AG04450 (cell line): ENCODE results near the gene ZNF236. TPM values are rescaled to one million over a fixed set of nuclear protein-coding genes. Genes with fewer than 3 reads are reported as not detected.
"Not testable (repeated sequence)": the region's sequence is repeated elsewhere in the genome, so short reads cannot be mapped to it uniquely, and the experiment has no call there.

ENCODE experiments used
- CTCF ChIA-PET: fragments of 300-600, 350-600 bp; formaldehyde crosslinking; extraction: SDS; loops from one replicate; lab custom pipeline; 2022; ENCODE audit warnings: antibody characterized with exemption, inconsistent platforms; lab: Charles Lee
- POLR2A ChIA-PET: fragments of 350-600 bp; formaldehyde crosslinking; extraction: SDS; loops from one replicate; lab custom pipeline; 2021; ENCODE audit warnings: antibody characterized with exemption, inconsistent platforms; lab: Yijun Ruan, JAX
- DNase-seq: peaks from one replicate; pipeline ENCODE4 v3.0.0-alpha.2; 2011; ENCODE audit warnings: low read depth, low spot score
- H3K27ac ChIP-seq: one replicate; pipeline ENCODE4 v1.5.1; 2012; ENCODE audit warnings: low read depth, low read length, control low read depth
- H3K27me3 ChIP-seq: one replicate; pipeline ENCODE4 v1.6.0; 2012; ENCODE audit warnings: low read length; ENCODE audit not compliant: control insufficient read depth, insufficient read depth
- H3K4me3 ChIP-seq: 2 replicates; pipeline ENCODE4 v1.5.1; 2011; ENCODE audit warnings: mild to moderate bottlenecking, low read depth, low read length, control low read depth
- H3K9me3 ChIP-seq: 2 replicates; pipeline ENCODE4 v1.5.1; 2012; ENCODE audit warnings: low read length; ENCODE audit not compliant: control insufficient read depth, insufficient read depth
- polyA plus RNA-seq: library from polyadenylated mRNA; depleted of rRNA; stranded (reverse); fragments of >200 nt; gene quantifications from 2 replicates; pipeline ENCODE4 v1.2.3, GENCODE V29; 2011
- TF ChIP-seq, protein P1 (sequence below): IDR thresholded peaks from 2 replicates; pipeline ENCODE4 v1.5.1; 2011; ENCODE audit warnings: low read depth, low read length, control low read depth, inconsistent platforms

ZNF236 gene
- polyA plus RNA-seq, 1 experiment, result 5.3 TPM

GRCh38 chr18:76958692-76959341 lies 136.5 kb downstream of the ZNF236 start:
- no peaks in the 10 kb centered on the region; the same call in 1 of the 2 replicates for H3K9me3 ChIP-seq
- H3K4me3 ChIP-seq, result no peak overlapping the region
- ChIA-PET CTCF (interaction anchor here (1.1 kb wide), 1 partner anchor 24 kb away, joined by 4 read pairs; no protein-coding TSS in a partner anchor), POLR2A (interaction anchor here (0.5 kb wide), 1 partner anchor 183 kb away, joined by 4 read pairs; no protein-coding TSS in a partner anchor)
- H3K27me3 ChIP-seq, result no peaks in the 10 kb centered on the region
- H3K27ac ChIP-seq, result no peak overlapping the region
- TF ChIP-seq, protein P1, sequence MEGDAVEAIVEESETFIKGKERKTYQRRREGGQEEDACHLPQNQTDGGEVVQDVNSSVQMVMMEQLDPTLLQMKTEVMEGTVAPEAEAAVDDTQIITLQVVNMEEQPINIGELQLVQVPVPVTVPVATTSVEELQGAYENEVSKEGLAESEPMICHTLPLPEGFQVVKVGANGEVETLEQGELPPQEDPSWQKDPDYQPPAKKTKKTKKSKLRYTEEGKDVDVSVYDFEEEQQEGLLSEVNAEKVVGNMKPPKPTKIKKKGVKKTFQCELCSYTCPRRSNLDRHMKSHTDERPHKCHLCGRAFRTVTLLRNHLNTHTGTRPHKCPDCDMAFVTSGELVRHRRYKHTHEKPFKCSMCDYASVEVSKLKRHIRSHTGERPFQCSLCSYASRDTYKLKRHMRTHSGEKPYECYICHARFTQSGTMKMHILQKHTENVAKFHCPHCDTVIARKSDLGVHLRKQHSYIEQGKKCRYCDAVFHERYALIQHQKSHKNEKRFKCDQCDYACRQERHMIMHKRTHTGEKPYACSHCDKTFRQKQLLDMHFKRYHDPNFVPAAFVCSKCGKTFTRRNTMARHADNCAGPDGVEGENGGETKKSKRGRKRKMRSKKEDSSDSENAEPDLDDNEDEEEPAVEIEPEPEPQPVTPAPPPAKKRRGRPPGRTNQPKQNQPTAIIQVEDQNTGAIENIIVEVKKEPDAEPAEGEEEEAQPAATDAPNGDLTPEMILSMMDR, result no peak
- no peak for DNase-seq

DNA sequence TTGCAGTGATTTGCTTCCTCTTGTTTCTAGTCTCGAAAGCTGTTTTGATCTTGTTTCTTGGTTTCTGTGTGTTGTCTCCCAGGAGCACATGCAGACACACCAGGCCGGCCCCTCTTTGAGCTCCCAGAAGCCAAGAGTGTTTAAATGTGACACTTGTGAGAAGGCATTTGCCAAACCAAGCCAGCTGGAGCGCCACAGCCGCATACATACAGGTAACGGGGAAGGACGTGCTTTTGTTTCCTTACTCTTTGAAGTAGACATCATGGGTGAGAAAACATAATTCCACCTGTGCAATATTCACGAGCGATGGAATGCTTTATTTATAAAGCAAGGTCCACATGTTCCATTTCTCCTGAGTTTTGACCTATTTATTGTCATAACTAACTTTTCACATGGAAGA lies 137.2 kb downstream of the ZNF236 start:
- DNase-seq, result no peak
- no peak overlapping the region for H3K4me3 ChIP-seq
- H3K27me3 ChIP-seq, result no peaks in the 10 kb centered on the region
- no peaks in the 10 kb centered on the region; the same call in 1 of the 2 replicates for H3K9me3 ChIP-seq
- POLR2A ChIA-PET, result no interaction called here
- no peak overlapping the region for H3K27ac ChIP-seq
- TF ChIP-seq, protein P1, result no peak
- CTCF ChIA-PET, result interaction anchor here (1.1 to 1.3 kb wide), 2 partner anchors 22 to 24 kb away, joined by 3 to 4 read pairs; no protein-coding TSS in a partner anchor

DNA sequence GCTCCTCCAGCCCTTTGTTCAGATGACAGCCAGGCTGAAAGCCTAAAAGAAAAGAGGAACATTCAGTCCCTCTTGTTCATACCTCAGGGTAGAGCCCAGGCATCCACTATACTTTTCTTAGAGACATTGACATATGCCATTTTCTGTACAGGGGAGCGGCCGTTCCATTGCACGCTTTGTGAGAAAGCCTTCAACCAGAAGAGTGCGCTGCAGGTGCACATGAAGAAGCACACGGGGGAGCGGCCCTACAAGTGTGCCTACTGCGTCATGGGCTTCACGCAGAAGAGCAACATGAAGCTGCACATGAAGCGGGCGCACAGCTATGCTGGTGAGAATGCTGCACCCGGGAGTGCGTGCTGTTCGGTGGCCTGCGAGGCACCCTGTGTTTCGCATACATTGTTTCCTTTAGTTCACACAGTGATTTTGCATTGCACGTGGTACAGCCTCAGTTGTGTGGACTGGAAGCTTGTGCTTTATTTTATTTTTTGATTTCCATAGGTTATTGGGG lies 138.2 kb downstream of the ZNF236 start:
- Histone ChIP-seq H3K9me3 (no peaks in the 10 kb centered on the region; the same call in 1 of the 2 replicates), H3K27me3 (no peaks in the 10 kb centered on the region), H3K4me3 (no peak overlapping the region), H3K27ac (no peak overlapping the region)
- TF ChIP-seq, protein P1, result no peak
- ChIA-PET POLR2A (no interaction called here), CTCF (interaction anchor here (1.3 kb wide), 1 partner anchor 23 kb away, joined by 3 read pairs; no protein-coding TSS in a partner anchor)
- DNase-seq, result no peak

GRCh38 chr18:76962851-76963250 lies 140.5 kb downstream of the ZNF236 start:
- H3K9me3 ChIP-seq, result no peaks in the 10 kb centered on the region; the same call in 1 of the 2 replicates
- H3K27me3 ChIP-seq, result no peaks in the 10 kb centered on the region
- no peak for DNase-seq
- TF ChIP-seq, protein P1, result no peak
- H3K4me3 ChIP-seq, result no peak overlapping the region
- no peak overlapping the region for H3K27ac ChIP-seq
- CTCF ChIA-PET, result interaction anchor here (0.6 to 3.0 kb wide), 3 partner anchors 20 to 113 kb away, joined by 3 to 19 read pairs (median 8); no protein-coding TSS in a partner anchor
- POLR2A ChIA-PET, result no interaction called here

DNA sequence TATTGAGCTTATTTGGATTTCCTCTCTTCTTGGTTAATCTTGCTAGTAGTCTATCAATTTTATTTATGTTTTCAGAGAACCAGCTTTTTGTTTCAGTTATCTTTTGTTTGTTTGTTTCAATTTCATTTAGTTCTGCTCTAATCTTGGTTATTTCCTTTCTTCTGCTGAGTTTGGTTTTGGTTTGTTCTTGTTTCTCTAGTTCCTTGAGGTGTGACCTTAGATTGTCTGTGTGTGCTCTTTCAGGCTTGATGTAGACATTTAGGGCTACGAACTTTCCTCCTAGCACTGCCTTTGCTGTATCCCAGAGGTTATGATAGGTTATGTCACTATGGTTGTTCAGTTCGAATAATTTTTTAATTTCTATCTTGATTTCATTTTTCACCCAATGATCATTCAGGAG lies 141.6 kb downstream of the ZNF236 start:
- POLR2A ChIA-PET, result no interaction called here
- CTCF ChIA-PET, result interaction anchor here (1.5 to 3.0 kb wide), 2 partner anchors 19 to 161 kb away, joined by 3 to 19 read pairs; no protein-coding TSS in a partner anchor
- no peaks in the 10 kb centered on the region for H3K27me3 ChIP-seq
- no peak overlapping the region for H3K4me3 ChIP-seq
- H3K27ac ChIP-seq, result no peak overlapping the region
- no peaks in the 10 kb centered on the region; the same call in 1 of the 2 replicates for H3K9me3 ChIP-seq
- TF ChIP-seq, protein P1, result no peak
- DNase-seq, result no peak

DNA sequence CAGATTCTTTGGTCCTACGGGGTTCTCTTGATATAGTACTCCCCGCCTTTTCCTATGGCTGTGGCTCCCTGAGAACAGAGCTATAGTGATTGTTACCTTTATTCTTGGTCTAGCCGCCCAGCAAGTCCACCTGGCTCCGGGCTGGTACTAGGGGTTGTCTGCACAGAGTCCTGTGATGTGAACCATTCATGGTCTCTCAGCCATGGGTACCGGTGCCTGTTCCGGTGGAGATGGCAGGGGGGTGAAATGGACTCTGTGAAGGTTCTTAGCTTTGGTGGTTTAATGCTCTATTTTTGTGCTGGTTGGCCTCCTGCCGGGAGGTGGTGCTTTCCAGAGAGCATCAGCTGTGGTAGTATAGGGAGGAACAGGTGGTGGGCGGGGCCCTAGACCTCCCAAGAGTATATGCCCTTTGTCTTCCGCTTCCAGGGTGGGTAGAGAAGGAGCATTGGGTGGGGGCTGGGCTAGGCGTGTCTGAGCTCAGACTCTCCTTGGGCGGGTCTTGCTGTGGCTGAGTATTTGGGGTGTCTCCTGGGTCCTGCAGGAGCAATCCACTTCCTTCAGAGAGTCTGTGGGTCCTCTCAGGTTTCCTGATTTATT lies 143.3 kb downstream of the ZNF236 start:
- H3K27ac ChIP-seq, H3K27me3 ChIP-seq, H3K9me3 ChIP-seq, H3K4me3 ChIP-seq, POLR2A ChIA-PET, DNase-seq: not testable (repeated sequence)
- CTCF ChIA-PET, result interaction anchor here (1.0 to 1.5 kb wide), 3 partner anchors 28 to 163 kb away, joined by 3 to 7 read pairs (median 3); no protein-coding TSS in a partner anchor

- CTCF ChIA-PET, result interaction anchor here (0.9 kb wide), 1 partner anchor 16 kb away, joined by 3 read pairs; no protein-coding TSS in a partner anchor
- DNase-seq, H3K27me3 ChIP-seq, POLR2A ChIA-PET, H3K27ac ChIP-seq, H3K4me3 ChIP-seq, H3K9me3 ChIP-seq: not testable (repeated sequence)
Observed at GRCh38 chr18:76967299-76967698, 144.9 kb downstream of the ZNF236 start.
